ENCODE results near the gene SYNDIG1.

- TF ChIP-seq CTCF (IDR thresholded peaks at IDR 0.05; ENCODE audit: poor library complexity, severe bottlenecking) (no peak), EZH2 (IDR thresholded peaks at IDR 0.05; ENCODE audit: borderline replicate concordance, insufficient read depth, low read length, poor library complexity, severe bottlenecking) (no peak), RAD21 (conservative IDR thresholded peaks at IDR 0.05) (no peak), POLR2AphosphoS5 (IDR thresholded peaks at IDR 0.05) (no peak), TAF1 (IDR thresholded peaks at IDR 0.05; ENCODE audit: low read depth) (no peak), EP300 (conservative IDR thresholded peaks at IDR 0.05; ENCODE audit: poor library complexity, severe bottlenecking) (no peak), MXI1 (conservative IDR thresholded peaks at IDR 0.05; ENCODE audit: poor library complexity, severe bottlenecking) (no peak)
Measured at GRCh38 chr20:24501764-24502556, 32.5 kb downstream of the SYNDIG1 start.
